HCT116 (cell line): ENCODE data around the gene TACC2. TPM values are rescaled to one million over a fixed set of nuclear protein-coding genes. Genes with fewer than 3 reads are reported as not detected.

Experiments
- ATAC-seq: fragments of 200-7000 bp; cut with Tn5 transposase; 2 replicates; pipeline ENCODE4 v1.9.1; 2020; ENCODE audit warnings: mild to moderate bottlenecking, moderate library complexity
- BruUV-seq: library from RNA; stranded (reverse); fragments of 400-500 nt; replicated peaks from 2 replicates; lab custom pipeline; 2021; lab: Mats Ljungman, UMichigan
- CTCF ChIA-PET: fragments of 300-600 bp; sonication (Branson Sonifier 250); formaldehyde crosslinking; loops from one replicate; lab custom pipeline; 2021; ENCODE audit warnings: antibody characterized with exemption; lab: Charles Lee
- POLR2A ChIA-PET: fragments of 300-600, 350-600 bp; sonication (Branson Sonifier 250); formaldehyde crosslinking; loops from one replicate; lab custom pipeline; 2021; ENCODE audit warnings: antibody characterized with exemption; lab: Charles Lee
- RAD21 ChIA-PET, 2 experiments: fragments of 300-600 bp; sonication (Branson Sonifier 250); formaldehyde crosslinking; loops; one replicate each; lab custom pipeline; 2023; ENCODE audit warnings: low total read pairs in 2 of 2; ENCODE audit not compliant: uncharacterized antibody in 2 of 2, unreplicated experiment in 2 of 2, low non-redundant PET in 1 of 2; lab: Charles Lee
- DNase-seq: peaks from one replicate; pipeline ENCODE4 v3.0.0-alpha.2; 2010; ENCODE audit warnings: low read depth, low spot score
- H2AFZ ChIP-seq: fragments of 200-600 bp; shearing (Covaris generic), sonication (generic); 2 replicates; pipeline ENCODE4 v1.6.1; 2017; ENCODE audit warnings: low read depth, mixed run types, mixed read lengths, antibody characterized with exemption, low read length; ENCODE audit not compliant: poor library complexity, severe bottlenecking
- H3K27ac ChIP-seq: 2 replicates; pipeline ENCODE4 v1.5.1; 2012; ENCODE audit warnings: low read depth, low read length
- H3K27me3 ChIP-seq: fragments of 200-600 bp; sonication (generic); 2 replicates; pipeline ENCODE4 v1.6.1; 2016; ENCODE audit warnings: mixed run types, low read length, mixed read lengths; ENCODE audit not compliant: insufficient read depth
- H3K36me3 ChIP-seq, 2 experiments: fragments of 200-500 bp in 1 of 2; fragments of 200-600 bp in 1 of 2; sonication (Bioruptor generic) in 1 of 2; sonication (generic) in 1 of 2; 2 replicates each; pipeline versions ENCODE4 v1.5.1 to v1.6.1; 2014 to 2016; ENCODE audit warnings: low read length in 2 of 2, inconsistent platforms in 1 of 2, mixed read lengths in 1 of 2, mixed run types in 1 of 2; ENCODE audit not compliant: insufficient read depth in 2 of 2, control insufficient read depth in 1 of 2
- H3K4me1 ChIP-seq, 2 experiments: fragments of 200-600 bp in 1 of 2; sonication (generic) in 1 of 2; 2 replicates each; pipeline versions ENCODE4 v1.5.1 to v1.6.1; 2012 to 2017; ENCODE audit warnings: low read length in 2 of 2, inconsistent platforms in 1 of 2, mild to moderate bottlenecking in 1 of 2, mixed read lengths in 1 of 2, mixed run types in 1 of 2, moderate library complexity in 1 of 2; ENCODE audit not compliant: insufficient read depth in 2 of 2, control insufficient read depth in 1 of 2
- H3K4me2 ChIP-seq: fragments of 200-600 bp; sonication (generic); 2 replicates; pipeline ENCODE4 v1.6.1; 2017; ENCODE audit warnings: mixed run types, low read length, mixed read lengths
- H3K4me3 ChIP-seq, 2 experiments: fragments of 200-600 bp in 1 of 2; sonication (generic) in 1 of 2; replicated peaks in 1 of 2; 2 replicates each; pipeline ENCODE4 v1.5.1; 2011 to 2016; ENCODE audit warnings: low read length in 2 of 2, control low read depth in 1 of 2, low read depth in 1 of 2, mild to moderate bottlenecking in 1 of 2, mixed read lengths in 1 of 2, mixed run types in 1 of 2
- H3K79me2 ChIP-seq: fragments of 200-600 bp; sonication (generic); 2 replicates; pipeline ENCODE4 v1.6.1; 2017; ENCODE audit warnings: mild to moderate bottlenecking, mixed run types, low read length, moderate library complexity, mixed read lengths; ENCODE audit not compliant: insufficient read depth
- H3K9ac ChIP-seq: fragments of 200-600 bp; sonication (generic); 2 replicates; pipeline ENCODE4 v1.6.1; 2016; ENCODE audit warnings: low read length, mixed read lengths
- H3K9me2 ChIP-seq: fragments of 200-600 bp; sonication (generic), shearing (Covaris generic); 2 replicates; pipeline ENCODE4 v1.6.1; 2017; ENCODE audit warnings: mixed run types, mild to moderate bottlenecking, moderate library complexity; ENCODE audit not compliant: insufficient read depth
- H3K9me3 ChIP-seq, 2 experiments: fragments of 200-500 bp in 1 of 2; fragments of 200-600 bp in 1 of 2; sonication (Bioruptor generic) in 1 of 2; sonication (generic) in 1 of 2; 2 replicates each; pipeline ENCODE4 v1.6.1; 2014 to 2017; ENCODE audit warnings: low read length in 2 of 2, mixed read lengths in 2 of 2, inconsistent platforms in 1 of 2, low read depth in 1 of 2, mild to moderate bottlenecking in 1 of 2, mixed run types in 1 of 2, moderate library complexity in 1 of 2; ENCODE audit not compliant: control insufficient read depth in 1 of 2, insufficient read depth in 1 of 2
- H4K20me1 ChIP-seq: fragments of 200-600 bp; sonication (generic), shearing (Covaris generic); 2 replicates; pipeline ENCODE4 v1.6.1; 2017; ENCODE audit warnings: mixed run types, mild to moderate bottlenecking, moderate library complexity; ENCODE audit not compliant: insufficient read depth
- ATF3 ChIP-seq: IDR thresholded peaks from 2 replicates; pipeline ENCODE4 v1.6.1; 2012
- CBX3 ChIP-seq: IDR thresholded peaks from 2 replicates; pipeline ENCODE4 v1.6.1; 2012; ENCODE audit warnings: low read depth
- CTCF ChIP-seq, 3 experiments: fragments of 200-600 bp in 1 of 3; sonication (generic) in 1 of 3; IDR thresholded peaks in 2 of 3; conservative IDR thresholded peaks in 1 of 3; 2 replicates each; pipeline ENCODE4 v1.5.1; 2012 to 2017; ENCODE audit warnings: low read depth in 2 of 3, low read length in 2 of 3, antibody characterized with exemption in 1 of 3, borderline replicate concordance in 1 of 3, control low read depth in 1 of 3, mild to moderate bottlenecking in 1 of 3, mixed read lengths in 1 of 3, mixed run types in 1 of 3, moderate library complexity in 1 of 3; ENCODE audit not compliant: insufficient read depth in 1 of 3
- ELF1 ChIP-seq: IDR thresholded peaks from 2 replicates; pipeline ENCODE4 v1.6.1; 2012; ENCODE audit warnings: low read depth, borderline replicate concordance
- FOSL1 ChIP-seq: IDR thresholded peaks from 2 replicates; pipeline ENCODE4 v1.6.1; 2012; ENCODE audit warnings: low read depth
- RAD21 ChIP-seq: IDR thresholded peaks from 2 replicates; pipeline ENCODE4 v1.6.1; 2012; ENCODE audit warnings: low read depth, mild to moderate bottlenecking
- SIN3A ChIP-seq: IDR thresholded peaks from 2 replicates; pipeline ENCODE4 v1.6.1; 2012; ENCODE audit warnings: low read depth
- SP1 ChIP-seq: IDR thresholded peaks from 2 replicates; pipeline ENCODE4 v1.6.1; 2012; ENCODE audit warnings: low read depth
- TCF7L2 ChIP-seq: IDR thresholded peaks from 2 replicates; pipeline ENCODE4 v1.7.0; 2011; ENCODE audit warnings: borderline replicate concordance, inconsistent platforms; ENCODE audit not compliant: insufficient read depth, insufficient read length; ENCODE audit errors: extremely low read depth
- ZNF274 ChIP-seq: fragments of 200-500 bp; sonication (Bioruptor generic); IDR thresholded peaks from 2 replicates; pipeline ENCODE4 v1.6.1; 2014; ENCODE audit warnings: mild to moderate bottlenecking, low read depth, low read length, inconsistent platforms
- intact Hi-C: fragments of 100-400 bp; cut with micrococcal nuclease; formaldehyde crosslinking; loops from 2 replicates; pipeline ENCODE4 v1.10.0; 2022
- total RNA-seq: library from RNA; stranded (reverse); gene quantifications from one replicate; pipeline ENCODE4 v1.2.1, GENCODE V29; 2021; ENCODE audit not compliant: unreplicated experiment

The TACC2 gene
- total RNA-seq, 1 experiment from 2014 or later = 38.6 TPM

GRCh38 chr10:122184254-122184653 lies 195.3 kb downstream of the TACC2 start (continued):
- TF ChIP-seq ELF1 = no peak
- TF ChIP-seq ATF3 = no peak
- TF ChIP-seq ZNF274 = no peak
- TF ChIP-seq, all 23 proteins: peak for 0

- peaks cover 30 to 38% of the 10 kb centered on the region in 2 experiments for H3K4me1 ChIP-seq
- BruUV-seq = no TSS peak
These were observed 196.7 kb downstream of the TACC2 start for GRCh38 chr10:122185643-122186042.

More at GRCh38 chr10:122185643-122186042, 196.7 kb downstream of the TACC2 start:
- ChIA-PET RAD21 (no interaction called here), CTCF (no interaction called here), POLR2A (no interaction called here)
- H3K4me2 ChIP-seq = no peak overlapping the region
- no peak overlapping the region for H3K4me3 ChIP-seq
- TF ChIP-seq CBX3 = no peak
- no peak for TF ChIP-seq TCF7L2
- TF ChIP-seq ELF1 = no peak
- TF ChIP-seq SIN3A = no peak
- no peak for TF ChIP-seq CTCF (IDR thresholded peaks at IDR 0.05 in 2 of 3, conservative IDR thresholded peaks at IDR 0.05 in 1 of 3; ENCODE audit: borderline replicate concordance in 1 of 3, insufficient read depth in 1 of 3, low read depth in 2 of 3, low read length in 2 of 3)
- TF ChIP-seq RAD21 = no peak
- no peak for TF ChIP-seq SP1
- TF ChIP-seq FOSL1 = no peak
- H3K36me3 ChIP-seq = no peaks in the 10 kb centered on the region
- H3K9me3 ChIP-seq = no peaks in the 10 kb centered on the region
- no peak overlapping the region for H3K9ac ChIP-seq
- no peak overlapping the region for H2AFZ ChIP-seq
- no peak for ATAC-seq
- no peak for DNase-seq
- H3K79me2 ChIP-seq = no peaks in the 10 kb centered on the region
- H4K20me1 ChIP-seq = no peaks in the 10 kb centered on the region
- no peak overlapping the region for H3K27ac ChIP-seq
- H3K9me2 ChIP-seq = no peaks in the 10 kb centered on the region
- no peaks in the 10 kb centered on the region for H3K27me3 ChIP-seq
- intact Hi-C loops = no loop called here
